ENCODE data around the gene FRMD5.
A peak's percentile ranks its signal among the peaks of the same experiment; 100 is the strongest.
"Not testable (repeated sequence)": the region's sequence is repeated elsewhere in the genome, so short reads cannot be mapped to it uniquely, and the experiment has no call there.

The FRMD5 gene

DNA sequence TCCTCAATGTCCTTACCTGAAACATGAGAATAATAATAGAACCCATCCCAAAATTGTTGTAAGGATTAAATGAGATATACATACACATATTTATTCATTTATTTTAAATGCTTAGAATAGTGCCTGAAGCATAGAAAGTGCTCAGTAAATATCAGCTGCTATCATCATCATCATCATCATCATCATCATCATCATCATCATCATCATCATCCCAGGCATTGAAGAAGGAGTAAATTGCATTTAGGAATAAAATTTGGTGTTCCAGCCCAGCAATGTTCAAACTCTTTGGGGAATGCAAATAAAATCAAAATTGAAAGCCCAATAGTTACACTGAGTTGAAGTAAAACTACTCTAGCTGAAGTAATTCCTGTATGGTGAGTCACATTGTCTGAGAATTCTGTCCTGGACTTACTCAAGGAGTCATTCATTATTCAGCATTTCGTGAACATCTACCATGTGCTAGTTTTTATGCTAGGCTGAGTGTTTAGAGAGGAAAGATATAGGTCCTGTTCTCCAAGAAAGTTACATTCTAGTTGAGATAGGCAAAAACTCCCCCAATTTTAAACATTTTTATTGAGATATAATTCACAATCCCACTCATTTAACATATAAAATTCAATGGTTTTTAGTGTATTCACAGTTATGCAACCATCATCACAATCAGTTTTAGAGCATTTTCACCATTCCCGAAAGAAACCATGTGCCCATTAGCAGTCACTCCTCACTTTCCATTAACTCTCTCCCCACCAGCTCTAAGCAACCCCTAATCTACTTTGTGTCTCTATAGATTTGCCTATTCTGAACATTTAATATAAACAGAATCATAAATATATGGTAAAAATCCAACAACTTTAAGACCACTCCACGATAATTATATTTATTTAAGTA, 107.2 kb downstream of the FRMD5 start:
- no peak for DNase-seq

DNA sequence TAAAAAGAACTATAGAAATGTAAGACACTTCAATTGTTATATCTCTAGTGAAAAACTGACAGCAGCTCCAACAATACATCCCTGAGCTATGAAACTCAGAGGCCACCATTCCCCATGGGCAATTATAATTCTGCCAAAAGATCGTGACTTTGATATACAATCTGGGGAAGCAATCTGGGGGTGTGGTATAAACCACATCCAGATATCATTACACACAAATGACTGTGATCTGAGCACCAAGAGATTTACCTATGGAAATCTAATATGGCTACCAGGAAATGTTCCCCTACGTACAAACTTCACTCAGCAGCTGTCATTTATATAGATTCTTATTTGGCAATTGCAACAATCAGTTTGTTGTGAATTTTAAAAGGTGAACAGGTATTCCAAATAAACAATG, 110.3 kb downstream of the FRMD5 start:
- no peak for DNase-seq

DNA sequence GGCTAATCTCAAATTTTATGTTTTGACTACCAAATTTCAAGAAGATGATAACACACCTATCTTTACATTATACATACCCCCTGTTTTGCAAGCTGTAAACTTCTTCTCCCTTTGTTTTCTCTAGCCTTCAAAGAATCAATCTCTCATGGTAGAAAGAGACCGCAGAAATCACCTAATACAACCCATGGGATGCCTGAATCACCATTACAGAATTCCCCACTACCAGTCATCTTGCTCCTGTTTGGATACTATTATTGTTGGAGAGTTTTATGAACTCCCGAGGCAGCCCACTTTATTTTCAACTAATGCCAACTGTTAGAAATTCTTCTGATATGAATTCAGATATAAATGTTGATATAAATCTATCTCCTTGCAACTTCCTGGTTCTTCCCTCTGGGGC, 110.9 kb downstream of the FRMD5 start:
- DNase-seq: no peak

DNA sequence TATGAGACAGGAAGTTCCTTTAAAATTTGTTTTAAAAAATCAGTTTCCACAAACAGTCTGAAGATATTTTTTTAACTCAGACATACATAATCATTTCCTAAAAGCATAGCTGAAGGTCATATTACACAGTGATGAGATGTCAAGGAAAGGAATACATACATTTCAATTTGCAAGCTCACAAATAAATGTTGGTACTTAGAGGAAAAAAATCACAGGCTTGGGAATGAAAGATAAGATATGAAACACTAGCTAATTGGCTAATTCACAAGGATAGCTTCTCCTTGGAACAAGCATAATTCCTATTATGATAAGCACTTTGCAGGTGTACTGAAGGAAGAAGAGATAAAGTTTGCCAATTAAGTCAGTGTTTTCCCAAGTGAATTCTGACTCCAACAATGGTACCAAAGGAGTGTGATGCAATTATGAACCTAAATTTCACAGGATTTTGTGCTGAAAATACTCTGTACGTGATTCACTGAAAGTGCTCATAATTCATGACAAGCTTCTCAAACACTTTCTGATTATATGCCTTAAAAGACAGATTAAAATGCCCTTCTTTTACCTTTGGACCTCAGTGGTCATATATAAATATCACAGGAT, 112.4 kb downstream of the FRMD5 start:
- DNase-seq: no peak

DNA sequence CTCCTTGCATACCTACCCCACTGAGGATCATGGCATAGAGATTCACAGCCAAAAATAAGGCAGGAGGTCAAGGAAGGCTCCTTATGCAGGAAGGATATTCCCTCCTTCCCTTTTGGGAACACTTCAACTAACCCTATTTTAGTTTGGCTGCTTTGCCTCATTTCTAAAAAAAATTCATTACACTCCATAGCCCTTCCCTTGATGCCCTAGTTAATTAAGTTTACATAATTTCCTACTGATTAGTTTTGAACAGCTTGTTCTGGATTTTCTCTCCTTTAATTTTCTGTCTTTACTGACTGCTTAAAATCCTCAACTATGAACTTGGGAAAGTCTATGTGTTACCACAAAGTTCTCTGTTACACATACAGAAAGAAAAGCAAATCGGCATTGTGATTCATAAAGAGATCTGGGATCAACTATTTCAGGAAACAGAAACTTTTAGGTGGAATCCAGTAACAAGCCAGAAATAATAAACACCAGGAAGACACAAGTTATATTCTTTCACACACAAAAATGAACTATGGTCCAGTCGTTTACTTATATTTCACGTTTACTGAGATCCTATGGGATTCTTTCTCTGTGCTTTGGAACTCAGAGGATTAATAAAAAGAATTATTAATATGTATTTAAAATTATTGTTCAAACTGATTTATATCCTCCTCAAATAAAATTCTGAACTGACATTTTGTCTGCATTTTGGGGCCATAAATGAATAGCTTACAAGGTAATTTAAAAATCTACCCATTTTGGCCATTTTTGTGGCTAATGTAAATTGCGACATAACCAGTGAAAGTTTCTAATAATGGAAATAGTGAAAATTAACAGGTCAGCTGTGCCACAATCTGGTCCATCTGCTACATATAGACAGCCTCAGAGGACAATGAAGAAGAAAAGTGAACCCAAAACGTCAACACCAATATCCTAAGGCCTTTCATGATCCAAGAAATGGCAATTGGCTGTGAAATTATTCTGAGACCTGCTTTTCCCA, 113.8 kb downstream of the FRMD5 start:
- no peak for DNase-seq

DNA sequence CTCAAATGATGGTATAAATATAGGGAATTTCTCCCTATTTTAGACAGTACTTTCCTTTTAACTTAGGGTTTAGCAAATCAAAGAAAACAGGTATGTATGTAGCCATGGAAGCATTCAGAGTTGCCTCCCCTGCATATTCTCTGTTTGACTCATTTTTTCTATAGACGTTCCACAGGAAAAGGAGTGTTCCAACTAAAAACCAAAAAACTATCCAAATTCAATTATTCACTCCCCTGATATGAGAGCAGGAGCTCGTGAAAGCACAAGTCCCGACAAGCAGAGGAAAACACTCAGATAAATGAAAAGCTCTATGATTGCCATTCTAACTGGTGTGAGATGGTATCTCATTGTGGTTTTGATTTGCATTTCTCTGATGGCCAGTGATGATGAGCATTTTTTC, 119.5 kb downstream of the FRMD5 start:
- no peak for DNase-seq

DNA sequence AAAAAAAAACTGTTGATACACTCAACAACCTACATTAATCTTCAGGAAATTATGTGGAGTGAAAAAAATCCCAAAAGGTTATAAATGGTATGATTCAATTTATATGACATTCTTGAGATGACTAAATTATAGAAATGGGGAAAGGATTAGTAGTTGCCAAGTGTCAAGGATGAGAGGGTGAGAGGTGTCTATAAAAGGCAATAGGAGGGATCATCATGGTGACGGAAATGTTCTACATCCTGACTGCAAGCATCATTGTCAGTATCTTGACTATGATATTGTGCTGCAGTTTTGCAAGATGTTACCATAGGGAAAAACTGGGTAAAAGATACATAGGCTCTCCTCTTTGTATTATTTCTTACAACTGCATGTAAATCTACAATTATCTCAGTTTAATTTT, 125.6 kb downstream of the FRMD5 start:
- DNase-seq: no peak

DNA sequence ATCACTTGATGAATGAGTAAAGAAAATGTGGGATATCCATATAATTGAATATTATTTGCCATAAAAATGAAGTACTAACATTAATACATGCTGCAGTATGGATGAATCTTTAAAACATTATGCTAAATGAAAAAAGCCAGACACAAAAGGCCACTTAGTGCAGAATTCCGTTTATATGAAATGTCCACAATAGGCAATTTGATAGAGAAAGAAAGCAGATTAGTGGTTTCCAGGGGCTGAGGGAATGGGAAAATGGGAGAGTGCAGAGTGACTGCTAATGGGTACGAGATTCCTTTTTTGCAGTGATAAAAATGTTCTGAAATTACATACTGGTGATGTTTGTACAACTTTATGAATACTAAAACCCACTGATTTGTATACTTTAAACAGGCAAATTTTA, 126.7 kb downstream of the FRMD5 start:
- DNase-seq: no peak

DNA sequence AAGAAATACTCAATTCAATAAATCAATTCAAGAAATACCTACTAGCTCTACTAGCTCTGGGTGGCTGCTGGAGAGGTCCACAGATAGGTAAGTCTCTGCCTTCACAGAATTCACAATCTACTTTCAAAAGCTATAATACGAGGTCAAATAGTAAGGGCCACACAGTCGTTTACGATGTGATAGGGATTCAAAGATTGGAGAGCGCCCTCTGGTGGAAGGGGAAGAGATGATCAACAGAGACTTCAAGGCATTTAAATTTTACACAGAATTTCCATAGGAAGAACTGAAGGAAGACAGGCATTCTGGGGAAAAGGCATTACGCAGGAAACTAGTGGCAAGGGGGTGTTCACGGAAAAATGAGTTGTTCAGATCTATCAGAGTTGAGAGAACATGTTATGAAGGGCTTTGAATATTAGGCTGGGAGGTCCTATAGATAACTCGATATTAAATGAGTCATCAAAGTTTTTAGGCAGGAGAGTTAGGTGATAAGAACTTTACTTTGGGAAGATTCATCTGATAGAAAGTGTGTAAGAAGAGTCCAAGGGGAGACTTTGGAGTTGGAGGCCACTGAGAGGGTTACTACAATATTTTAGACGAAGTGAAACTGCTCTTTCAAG, 128.8 kb downstream of the FRMD5 start:
- peak; percentile 55 for DNase-seq

DNA sequence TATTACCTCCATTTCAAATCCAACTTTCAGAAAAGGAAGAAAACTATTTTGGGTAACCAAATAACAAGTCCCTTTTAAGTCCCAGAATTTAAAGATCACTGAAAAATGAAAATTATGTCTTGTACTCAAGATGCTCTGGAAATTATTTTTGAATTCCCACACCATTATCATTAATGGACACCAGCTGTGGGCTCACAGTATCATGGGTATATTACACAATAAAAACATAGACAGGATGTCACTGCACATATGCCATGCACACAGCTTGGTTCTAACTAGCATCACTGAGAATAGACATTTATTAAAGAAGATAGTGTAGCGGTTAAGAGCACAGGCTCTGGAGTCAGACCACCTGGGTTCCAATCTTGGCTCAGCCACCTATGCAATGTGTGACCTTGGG, 130.4 kb downstream of the FRMD5 start:
- DNase-seq: no peak

DNA sequence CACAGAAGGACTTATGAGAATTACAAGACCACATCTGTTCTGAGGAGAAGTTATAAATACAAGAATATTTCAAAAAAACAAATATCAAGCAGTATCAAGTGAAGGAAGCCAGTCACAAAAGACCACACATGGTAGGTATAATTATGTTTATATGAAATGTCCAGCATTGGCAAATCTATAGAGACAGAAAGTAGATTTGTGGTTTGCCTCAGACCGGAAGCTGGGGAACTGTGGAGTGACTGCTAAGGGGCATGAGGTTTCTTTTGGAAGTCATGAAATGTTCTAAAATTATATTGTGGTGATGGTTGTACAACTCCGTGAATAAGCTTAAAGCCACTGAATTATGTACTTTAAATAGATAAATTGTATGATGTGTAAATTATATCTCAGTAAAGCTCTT, 136.9 kb downstream of the FRMD5 start:
- no peak for DNase-seq

DNA sequence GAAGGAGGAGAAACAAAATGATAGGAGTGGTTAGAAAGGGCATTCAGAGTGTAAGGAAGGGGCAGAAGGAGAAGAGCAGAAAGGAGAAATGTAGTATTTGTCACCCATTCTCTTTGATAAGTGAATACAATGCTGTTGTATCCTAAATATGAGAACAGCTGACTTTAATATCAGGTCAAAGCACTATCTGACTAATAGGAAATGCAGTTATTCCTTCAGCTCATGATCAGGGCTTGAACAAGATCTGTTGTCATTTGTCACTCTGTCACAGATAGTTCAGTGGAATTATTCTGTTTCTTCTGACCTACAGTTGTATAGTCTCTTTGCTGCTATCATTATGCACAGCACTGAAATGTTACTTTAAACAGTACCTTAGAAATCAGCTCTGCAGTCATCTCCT, 149.4 kb downstream of the FRMD5 start:
- no peak for DNase-seq

DNA sequence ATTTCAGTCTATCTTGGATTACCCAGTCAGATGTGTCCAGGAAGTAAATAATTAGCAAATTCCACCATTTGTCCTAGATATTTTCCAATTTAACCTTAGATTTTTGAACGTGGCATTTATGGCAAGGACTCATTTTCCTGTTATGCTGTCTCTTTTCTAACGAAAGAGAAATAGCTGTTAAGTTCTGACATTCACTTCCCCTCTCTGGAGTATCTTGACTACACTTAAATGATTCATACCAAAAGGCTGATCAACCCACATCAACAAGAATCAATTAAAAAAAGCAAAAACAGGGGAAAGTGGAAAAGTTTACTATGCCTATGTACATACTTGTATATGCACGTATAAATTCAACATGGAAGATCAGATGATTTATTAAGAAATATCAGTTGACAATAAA, 149.9 kb downstream of the FRMD5 start:
- DNase-seq: no peak

DNA sequence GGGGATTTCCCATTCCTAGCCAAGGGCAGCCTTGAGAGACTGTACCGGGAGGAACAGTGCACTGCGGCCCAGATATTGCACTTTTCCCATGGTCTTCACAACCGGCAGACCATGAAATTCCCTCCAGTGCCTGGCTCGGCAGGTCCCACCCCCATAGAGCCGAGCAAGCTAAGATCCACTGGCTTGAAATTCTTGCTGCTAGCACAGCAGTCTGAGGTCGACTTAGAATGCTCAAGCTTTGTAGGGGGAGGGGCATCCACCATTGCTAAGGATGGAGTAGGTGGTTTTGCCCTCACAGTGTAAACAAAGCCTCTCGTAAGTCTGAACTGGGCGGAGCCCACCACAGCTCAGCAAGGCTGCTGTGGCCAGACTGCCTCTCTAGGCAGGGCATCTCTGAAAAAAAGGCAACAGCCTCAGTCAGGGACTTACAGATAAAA, 156.3 kb downstream of the FRMD5 start:
- DNase-seq: no peak

DNA sequence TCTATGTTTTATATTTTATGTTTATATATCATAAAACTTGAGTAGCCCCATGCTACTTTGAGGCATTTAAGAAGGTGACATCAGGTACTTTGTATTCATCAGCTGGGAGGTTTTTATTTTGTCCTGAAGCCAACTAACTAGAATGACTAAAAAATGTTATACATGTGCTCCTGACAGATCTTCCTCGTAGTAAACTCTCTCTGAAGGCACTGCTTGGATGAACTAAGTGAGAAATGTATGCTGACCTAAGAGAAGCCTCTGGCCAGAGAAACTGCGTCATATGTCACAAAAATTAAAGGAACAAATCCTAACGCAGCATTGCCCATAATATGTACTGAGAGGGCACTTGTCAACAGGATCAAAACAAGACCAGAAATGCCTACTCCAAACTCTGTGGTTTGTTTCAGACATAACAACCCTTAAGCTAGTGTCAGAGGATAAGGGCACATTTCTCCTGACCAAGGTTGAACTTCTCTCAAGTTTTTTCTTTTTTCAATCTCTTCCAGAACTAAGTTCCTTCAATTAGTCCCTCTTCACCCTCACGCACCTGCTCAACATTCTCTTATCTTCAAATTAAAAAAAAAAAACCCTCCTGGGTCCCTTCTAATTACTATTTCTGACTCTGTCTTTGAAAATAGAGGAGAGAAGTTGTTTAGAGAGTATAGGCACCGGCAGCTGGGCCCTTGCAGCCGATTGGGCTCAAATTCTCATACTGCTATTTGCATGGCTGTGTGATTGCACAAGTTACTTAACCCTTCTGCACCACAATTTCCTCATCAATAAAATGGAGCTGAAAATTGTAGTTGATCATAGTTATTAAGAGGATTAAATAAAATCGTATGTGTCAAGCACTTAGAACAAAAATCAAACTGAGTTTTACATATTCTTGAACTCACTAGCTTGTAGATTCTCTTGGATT, 159.0 kb downstream of the FRMD5 start:
- DNase-seq: no peak

DNA sequence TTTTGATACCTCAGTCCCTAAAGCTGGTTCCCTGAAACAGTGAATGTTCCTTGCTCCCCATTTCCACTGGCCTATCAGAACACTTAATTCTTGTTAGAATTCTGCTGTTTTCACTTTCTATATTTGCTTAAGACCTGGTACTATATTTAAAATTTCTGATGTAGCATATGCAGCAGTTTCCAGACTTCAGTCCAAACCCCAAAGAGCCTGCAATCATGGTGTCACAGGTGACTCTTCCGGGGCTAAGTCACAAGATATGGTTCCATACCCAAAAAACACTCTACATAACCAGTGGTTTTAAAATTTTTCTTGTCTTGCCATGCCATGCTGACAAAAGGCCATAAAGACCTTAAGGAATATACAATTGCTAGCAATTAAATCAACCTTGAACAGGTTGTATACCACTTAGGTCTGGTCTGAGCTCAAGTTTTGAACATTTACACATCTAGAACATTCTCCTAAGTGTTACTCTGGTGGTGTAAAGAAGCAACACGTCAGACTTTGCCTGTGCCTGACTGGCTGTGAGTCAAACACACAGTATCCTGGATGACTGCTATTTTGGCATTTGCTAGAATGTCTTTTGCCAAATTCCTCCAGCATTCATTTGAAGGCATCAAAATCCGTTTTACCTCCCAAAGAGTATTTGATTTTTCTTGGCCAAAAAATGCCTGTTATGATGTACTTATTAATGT, 160.0 kb downstream of the FRMD5 start:
- no peak for DNase-seq

DNA sequence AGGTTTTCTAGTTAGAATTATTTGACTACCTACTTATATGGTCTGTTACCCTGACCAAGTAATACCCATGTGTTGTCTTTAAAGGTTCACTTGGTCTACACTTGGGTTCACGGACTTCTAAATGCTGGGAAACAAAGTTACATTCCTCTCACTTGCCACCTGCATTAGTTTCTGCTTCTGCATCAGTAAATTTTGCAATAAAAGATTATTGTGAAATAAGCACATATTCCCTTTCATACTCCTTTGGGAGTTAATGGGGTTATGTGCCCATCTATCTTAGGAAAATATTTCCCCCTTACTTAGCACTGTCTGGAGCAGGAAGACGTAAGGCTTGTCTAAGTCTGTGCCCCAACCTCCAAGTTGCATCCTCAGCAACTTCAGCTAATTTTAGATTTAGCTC, 160.7 kb downstream of the FRMD5 start:
- DNase-seq: no peak

DNA sequence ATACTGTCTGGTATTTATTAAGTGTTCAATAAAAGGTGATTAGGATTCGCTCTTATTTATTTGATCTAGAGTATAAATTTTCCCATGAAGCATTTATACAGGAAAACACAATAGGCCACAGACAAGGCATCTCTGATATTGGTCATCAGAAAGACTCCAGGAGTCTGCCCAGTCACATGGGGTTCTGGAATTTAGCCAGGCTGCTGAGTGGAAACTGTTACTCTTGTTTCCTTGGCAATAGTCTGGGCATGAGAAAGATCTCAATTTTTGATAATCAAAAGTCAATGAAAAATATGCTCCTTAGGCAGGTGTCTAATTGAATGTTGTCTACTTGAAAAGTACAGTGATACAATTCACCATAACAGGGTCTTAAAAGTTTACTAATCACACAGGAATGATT, 161.2 kb downstream of the FRMD5 start:
- DNase-seq: no peak

DNA sequence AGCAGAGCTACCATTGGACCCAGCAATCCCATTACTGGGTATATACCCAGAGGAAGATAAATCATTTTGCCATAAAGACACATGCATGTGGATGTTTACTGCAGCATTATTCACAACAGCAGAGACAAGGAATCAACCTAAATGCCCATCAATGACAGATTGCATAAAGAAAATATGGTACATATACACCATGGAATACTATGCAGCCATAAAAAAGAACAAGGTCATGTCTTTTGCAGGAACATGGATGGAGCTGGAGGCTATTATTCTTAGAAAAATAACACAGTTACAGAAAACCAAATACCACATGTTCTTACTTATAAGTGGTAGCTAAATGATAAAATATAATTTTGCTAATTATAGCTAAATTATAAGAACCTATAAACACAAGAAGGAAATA, 162.3 kb downstream of the FRMD5 start:
- not testable (repeated sequence) for DNase-seq

DNA sequence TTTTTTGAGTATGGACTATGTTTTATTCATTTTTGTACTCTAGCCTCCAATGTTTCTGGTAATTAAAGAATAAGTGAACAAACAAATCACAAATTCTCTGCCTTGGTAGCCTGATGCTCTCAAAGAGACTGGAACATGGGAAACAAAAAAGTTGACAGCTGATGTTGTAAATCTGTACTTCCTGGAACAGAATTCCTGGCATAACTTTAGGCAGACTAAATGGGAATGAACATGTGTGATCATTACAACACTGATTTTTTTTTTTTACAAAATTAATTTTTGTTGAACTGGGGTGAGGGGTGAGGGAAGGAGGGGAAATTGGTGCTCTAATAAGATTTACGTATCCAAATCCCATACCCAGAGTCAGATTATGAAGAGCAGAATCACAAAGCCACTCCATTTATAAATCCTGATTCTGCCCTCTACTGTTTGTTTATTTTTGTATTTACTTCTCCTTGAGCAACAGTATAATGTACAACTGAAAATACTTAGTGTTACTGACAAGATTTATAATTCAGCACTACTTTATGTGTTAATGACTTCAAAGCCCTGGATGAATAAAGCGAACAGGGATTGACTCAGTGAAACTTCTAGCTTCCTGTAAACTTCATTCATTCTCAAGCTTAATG, 165.0 kb downstream of the FRMD5 start:
- no peak for DNase-seq

DNA sequence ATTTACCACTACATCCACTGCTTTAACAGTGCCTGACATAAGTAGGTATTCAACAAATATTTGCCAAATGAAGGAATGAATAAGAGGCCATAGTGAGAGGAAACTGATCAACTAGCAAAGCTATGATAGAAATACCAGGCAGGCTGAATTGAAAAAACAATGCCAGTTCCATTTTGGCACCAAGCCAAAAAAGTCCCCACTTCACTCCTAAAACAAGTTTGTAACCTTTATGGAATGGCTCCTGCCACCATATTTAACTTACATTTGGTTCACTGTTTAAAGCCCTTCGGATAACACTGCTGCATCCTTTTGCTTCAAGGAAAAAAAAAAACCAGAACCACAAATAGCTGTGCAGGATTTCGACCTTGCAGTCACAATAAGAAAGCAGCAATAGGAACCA, 166.1 kb downstream of the FRMD5 start:
- no peak for DNase-seq
